GM18867 (cell line): ENCODE measurements around the gene NAGK.
"Not testable (repeated sequence)": the region's sequence is repeated elsewhere in the genome, so short reads cannot be mapped to it uniquely, and the experiment has no call there.

Experiments used
- ATAC-seq: cut with Tn5 transposase; IDR thresholded peaks from one replicate; pipeline ENCODE4 v1.9.1; 2021; ENCODE audit warnings: mild to moderate bottlenecking, moderate library complexity; ENCODE audit not compliant: unreplicated experiment

NAGK gene

DNA sequence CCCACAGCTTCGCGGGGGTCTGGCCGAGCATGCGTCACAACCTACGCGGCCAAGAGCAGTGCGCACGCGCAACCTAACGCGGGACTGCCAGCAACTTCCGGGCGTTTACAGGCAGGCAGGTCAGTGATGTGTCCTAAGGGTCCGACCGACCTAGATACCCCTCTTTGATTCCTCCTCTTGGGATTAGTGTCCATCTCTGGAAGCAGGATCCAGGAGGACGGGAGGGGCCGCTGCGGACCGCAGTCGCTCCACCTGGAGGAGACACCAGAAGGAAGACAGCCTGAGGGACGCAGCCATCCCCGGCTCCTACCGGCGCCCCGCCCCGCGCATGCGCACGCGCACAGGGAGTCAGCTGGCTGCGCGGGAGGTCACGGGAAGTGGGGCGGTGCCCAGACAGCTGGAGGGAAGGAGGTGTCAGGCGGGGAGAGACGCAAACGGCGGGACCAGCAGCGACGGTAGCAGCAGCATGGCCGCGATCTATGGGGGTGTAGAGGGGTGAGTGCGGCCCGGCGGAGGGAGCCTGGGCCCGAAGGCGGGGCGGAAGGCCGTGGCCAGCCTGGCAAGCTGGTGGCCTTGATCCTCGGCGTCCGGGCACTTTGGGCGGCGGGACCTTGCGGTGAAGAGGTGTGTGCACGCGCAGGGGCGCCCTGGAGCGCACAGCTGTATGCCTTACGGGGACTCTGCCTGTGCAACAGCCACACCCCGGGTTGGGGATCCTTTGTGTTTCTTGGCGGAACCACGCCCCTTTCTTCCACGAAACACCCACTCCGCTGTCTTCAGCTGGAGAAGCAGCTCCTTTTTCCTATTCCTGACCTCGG is at the start of gene NAGK:
TSS of gene NAGK (plus strand) at position 431 of the 818 bp plus-strand sequence. CDS start at position 467, 36 bp downstream.
- peak; percentile 60 for ATAC-seq

GRCh38 chr2:71019989-71020388 is 48.5 kb upstream of the NAGK start:
- not testable (repeated sequence) for ATAC-seq

- not testable (repeated sequence) for ATAC-seq
These were observed 47.1 kb upstream of the NAGK start for GRCh38 chr2:71021394-71021793.

DNA sequence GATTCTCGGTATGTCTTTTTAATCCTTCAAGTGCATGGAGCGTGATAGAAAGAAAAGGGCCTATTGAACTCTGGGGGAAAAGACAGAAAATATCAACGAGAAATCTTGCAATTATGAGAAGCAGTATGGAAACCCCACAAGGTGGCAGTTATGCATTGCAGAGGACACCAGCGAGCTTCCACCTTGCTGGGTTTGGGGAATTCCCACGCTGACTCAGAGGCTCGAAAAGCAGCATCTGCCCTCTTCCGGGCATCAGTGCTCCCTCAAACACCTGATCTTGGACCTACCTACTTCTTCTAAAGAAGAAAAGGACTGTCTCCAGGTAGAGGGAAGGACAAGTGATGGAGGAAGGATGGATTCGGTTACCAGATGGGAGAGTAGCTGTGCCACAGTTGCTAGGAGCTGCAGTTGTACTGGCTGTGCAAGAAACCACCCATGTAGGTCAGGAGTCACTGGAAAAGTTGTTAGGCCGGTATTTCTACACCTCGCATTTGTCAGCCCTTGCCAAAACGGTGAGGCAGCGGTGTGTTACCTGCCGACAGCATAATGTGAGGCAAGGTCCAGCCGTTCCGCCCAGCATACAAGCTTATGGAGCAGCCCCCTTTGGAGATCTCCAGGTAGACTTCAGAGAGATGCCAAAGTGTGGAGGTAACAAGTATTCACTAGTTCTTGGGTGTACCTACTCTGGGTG is 44.8 kb upstream of the NAGK start:
- not testable (repeated sequence) for ATAC-seq

GRCh38 chr2:71036296-71036695 is 32.2 kb upstream of the NAGK start:
- not testable (repeated sequence) for ATAC-seq

DNA sequence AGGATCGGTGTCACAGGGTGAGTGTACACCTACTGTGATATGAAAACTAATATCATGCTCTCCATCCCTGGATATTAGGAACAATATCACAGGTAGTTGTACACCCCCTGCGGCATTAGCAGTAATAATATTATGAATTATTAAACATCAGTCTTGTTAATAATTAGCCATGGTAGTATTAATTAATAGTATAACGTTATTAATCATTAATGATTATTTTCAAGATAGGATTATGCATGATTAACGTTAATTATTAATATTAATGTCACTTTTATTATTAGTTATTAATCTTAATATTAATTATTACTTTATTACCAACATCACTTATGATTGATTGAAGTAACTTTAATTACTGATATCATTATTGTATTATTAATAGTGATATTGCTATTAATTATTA is 26.2 kb upstream of the NAGK start:
- no peak for ATAC-seq

GRCh38 chr2:71043531-71044407 is 24.7 kb upstream of the NAGK start:
- no peak for ATAC-seq

- no peak for ATAC-seq
These were observed 23.3 kb upstream of the NAGK start for GRCh38 chr2:71045151-71045550.

DNA sequence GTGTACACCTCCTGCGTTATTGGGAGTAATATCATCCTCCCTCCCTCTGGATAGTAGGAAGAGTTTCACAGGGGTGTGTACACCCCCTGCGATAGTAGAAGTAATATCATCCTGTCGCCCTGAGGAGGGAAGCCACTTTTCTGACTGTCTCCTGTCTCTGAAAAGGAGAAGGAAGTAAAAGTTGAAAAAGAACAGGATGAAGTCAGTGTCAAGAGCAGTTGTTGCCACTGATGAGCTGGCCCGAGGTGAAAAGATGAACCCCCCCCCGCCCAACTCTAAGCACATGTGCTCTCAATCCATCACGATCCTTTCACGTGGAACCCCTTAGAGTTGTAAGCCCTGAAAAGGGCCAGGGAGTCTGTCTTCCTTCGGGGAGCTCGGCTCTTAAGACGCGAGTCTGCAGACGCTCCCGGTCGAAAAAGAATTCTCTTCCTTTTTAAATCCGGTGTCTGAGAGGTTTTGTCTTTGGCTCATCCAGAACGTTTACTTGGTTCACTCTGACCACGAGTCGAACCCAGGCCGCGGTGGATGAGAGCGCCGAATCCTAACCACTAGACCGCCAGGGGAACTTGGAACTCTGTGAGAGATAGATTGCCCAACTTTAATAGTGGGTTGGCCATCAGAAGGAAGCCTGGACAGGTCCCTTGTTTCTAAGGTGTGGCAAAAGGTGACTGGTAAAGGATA is 22.4 kb upstream of the NAGK start:
- ATAC-seq, result no peak

GRCh38 chr2:71048096-71048495 is 20.4 kb upstream of the NAGK start:
- ATAC-seq, result no peak

GRCh38 chr2:71049704-71050360 is 18.6 kb upstream of the NAGK start:
- not testable (repeated sequence) for ATAC-seq

DNA sequence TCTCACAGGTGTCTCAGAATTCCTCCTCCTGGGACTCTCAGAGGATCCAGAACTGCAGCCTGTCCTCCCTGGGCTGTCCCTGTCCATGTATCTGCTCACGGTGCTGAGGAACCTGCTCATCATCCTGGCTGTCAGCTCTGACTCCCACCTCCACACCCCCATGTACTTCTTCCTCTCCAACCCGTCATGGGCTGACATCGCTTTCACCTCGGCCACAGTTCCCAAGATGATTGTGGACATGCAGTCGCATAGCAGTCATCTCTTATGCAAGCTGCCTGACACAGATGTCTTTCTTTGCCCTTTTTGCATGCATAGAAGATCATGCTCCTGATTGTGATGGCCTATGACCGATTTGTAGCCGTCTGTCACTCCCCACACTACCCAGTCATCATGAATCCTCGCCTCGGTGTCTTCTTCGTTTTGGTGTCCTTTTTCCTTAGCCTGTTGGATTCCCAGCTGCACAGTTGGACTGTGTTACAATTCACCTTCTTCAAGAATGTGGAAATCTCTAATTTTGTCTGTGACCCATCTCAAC is 13.2 kb upstream of the NAGK start:
- ATAC-seq, result not testable (repeated sequence)

GRCh38 chr2:71060211-71060610 is 8.2 kb upstream of the NAGK start:
- ATAC-seq, result no peak

DNA sequence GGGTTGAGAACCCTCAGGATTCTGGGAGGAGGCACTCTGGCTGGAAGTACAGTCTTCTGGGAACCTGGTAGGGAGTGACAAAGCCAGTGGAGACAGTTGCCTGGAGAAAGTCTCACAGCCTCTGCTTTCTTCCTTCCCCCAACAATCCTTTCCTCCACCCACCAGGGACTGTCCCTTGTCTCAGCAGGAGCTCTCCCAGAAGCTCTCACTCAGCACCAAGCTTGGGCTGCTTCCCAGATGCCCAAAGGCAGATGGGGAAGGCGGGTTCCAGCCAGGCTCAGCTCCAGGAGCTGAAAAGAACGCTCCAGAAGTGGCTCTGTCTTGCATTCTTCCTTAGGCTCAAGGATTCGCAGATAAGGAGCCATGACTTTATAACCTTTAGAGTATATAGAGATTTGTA is 7.6 kb upstream of the NAGK start:
- no peak for ATAC-seq

- ATAC-seq, result no peak
These were observed 5.2 kb upstream of the NAGK start for GRCh38 chr2:71063216-71063615.

DNA sequence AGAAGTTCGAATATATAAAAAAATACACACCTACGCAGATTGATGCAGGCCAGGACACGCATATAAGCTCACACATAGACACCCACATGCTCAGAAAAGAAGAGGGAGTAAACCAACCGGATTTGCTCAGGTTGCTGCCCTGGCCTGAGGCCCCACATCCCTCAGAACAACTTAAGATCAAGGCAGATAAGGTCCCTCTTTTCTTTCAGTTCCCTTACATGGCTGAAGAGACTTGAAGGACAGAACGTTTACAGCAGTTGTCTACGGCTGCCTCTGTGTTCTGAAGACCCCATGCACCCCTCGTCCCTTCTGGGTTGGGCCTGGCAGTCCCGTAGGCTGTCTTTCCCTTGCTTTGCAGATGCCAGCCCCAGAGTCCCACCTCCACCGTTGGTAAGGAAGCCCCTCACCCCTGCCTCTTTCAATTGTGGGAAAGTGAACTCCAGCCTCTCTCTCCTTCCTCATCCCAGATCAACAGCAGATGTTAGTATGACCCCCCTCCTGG is 4.3 kb upstream of the NAGK start:
- ATAC-seq, result no peak

- peak; percentile 30 for ATAC-seq
These were observed 3.5 kb upstream of the NAGK start for GRCh38 chr2:71064754-71065621.

DNA sequence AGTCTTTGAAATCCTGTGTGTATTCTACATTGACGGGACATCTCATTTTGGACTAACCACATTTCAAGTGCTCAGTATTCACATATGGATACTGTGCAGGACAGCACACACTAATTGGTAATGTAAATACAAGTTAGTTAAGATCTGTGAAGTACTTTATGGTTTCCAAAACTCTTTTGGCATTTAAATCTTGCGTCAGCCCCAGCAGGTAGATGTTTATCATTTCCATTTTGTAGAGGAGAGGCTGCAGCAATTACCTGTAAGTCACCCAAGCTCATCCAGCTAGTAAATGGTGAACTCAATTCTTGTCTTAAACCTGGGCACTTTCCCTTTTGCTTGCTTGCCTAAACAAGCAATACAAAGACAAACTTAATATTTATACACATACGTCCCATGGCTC is 1.6 kb upstream of the NAGK start:
- ATAC-seq, result no peak
